22Rv1 (cell line): ENCODE measurements around the gene DMXL2.

Experiments
- CTCF ChIP-seq: fragments of 450-650 bp; IDR thresholded peaks from 2 replicates; pipeline ENCODE4 v1.5.1; 2017; ENCODE audit warnings: mild to moderate bottlenecking
- ZFX ChIP-seq: fragments of 450-650 bp; IDR thresholded peaks from 2 replicates; pipeline ENCODE4 v1.6.1; 2017; ENCODE audit warnings: antibody characterized with exemption, borderline replicate concordance

DNA sequence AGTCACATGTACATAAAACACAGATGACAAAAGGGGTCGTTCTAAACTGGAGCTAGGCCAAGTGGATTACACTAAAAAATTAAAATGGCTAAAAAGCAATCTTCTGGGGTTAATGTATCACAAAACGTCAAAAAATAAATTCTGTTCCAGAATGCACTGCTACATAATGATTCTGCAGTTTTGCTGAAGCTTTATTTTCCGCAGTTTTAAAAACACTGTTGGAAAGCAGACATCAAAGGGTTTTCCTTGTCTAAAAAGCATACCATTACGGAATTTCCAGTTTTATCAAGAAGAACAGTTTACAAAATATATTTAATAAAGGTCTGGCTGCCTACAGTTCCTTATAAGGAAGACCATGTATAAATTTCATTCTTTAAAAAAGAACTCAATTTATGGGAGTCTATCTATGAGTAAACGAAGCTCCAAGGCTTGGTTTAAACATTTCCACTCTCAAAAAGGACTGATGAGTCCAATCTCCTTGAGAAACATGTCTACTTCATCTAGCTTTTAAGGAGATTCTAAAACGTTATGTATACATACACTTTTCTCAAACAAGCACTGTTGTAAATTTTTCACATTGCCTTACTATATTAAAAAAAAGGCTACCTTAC lies 1.3 kb downstream of the DMXL2 start:
- TF ChIP-seq CTCF (no peak), ZFX (no peak)
